NCI-H2107 treated with DMSO at 0.1 percent for 48 hours (cell line): ENCODE results near the gene KIF18A.
"Not testable (repeated sequence)": the region's sequence is repeated elsewhere in the genome, so short reads cannot be mapped to it uniquely, and the experiment has no call there.

Experiments
- DNase-seq: peaks from one replicate; lab custom pipeline; 2025; ENCODE audit not compliant: unreplicated experiment; lab: John Stamatoyannopoulos, UW

KIF18A gene

GRCh38 chr11:28107191-28107749 is 686 bp downstream of the KIF18A start:
- peak; percentile 54 for DNase-seq

GRCh38 chr11:28106353-28107043 is 1.5 kb downstream of the KIF18A start:
- no peak for DNase-seq

- peak; percentile 16 for DNase-seq
Measured at GRCh38 chr11:28105869-28106268, 2.1 kb downstream of the KIF18A start.

GRCh38 chr11:28104984-28105383 is 3.0 kb downstream of the KIF18A start:
- no peak for DNase-seq

- DNase-seq = no peak
Measured at GRCh38 chr11:28104425-28104824, 3.5 kb downstream of the KIF18A start.

GRCh38 chr11:28102300-28102699 is 5.7 kb downstream of the KIF18A start:
- DNase-seq = not testable (repeated sequence)

- DNase-seq = no peak
Measured at GRCh38 chr11:28100665-28101064, 7.3 kb downstream of the KIF18A start.

GRCh38 chr11:28099715-28100114 is 8.2 kb downstream of the KIF18A start:
- DNase-seq = no peak

- no peak for DNase-seq
Measured at GRCh38 chr11:28098257-28098656, 9.7 kb downstream of the KIF18A start.

GRCh38 chr11:28092786-28093185 is 15.2 kb downstream of the KIF18A start:
- no peak for DNase-seq

- no peak for DNase-seq
Measured at GRCh38 chr11:28090052-28090749, 17.8 kb downstream of the KIF18A start.

GRCh38 chr11:28089378-28089777 is 18.6 kb downstream of the KIF18A start:
- no peak for DNase-seq

- not testable (repeated sequence) for DNase-seq
Measured at GRCh38 chr11:28087693-28088092, 20.3 kb downstream of the KIF18A start.

GRCh38 chr11:28087192-28087591 is 20.8 kb downstream of the KIF18A start:
- DNase-seq = not testable (repeated sequence)

- no peak for DNase-seq
Measured at GRCh38 chr11:28086569-28086968, 21.4 kb downstream of the KIF18A start.

GRCh38 chr11:28083118-28083517 is 24.8 kb downstream of the KIF18A start:
- no peak for DNase-seq

GRCh38 chr11:28077521-28077920 is 30.4 kb downstream of the KIF18A start:
- no peak for DNase-seq

- DNase-seq = no peak
Measured at GRCh38 chr11:28072321-28072720, 35.6 kb downstream of the KIF18A start.

- DNase-seq = no peak
Measured at GRCh38 chr11:28071305-28071704, 36.7 kb downstream of the KIF18A start.

- no peak for DNase-seq
Measured at GRCh38 chr11:28058333-28058732, 49.6 kb downstream of the KIF18A start.

- no peak for DNase-seq
Measured at GRCh38 chr11:28054821-28055220, 53.1 kb downstream of the KIF18A start.
